T-cell (primary cell): Measurements from ENCODE around the gene ROMO1. TPM values are rescaled to one million over a fixed set of nuclear protein-coding genes. Genes with fewer than 3 reads are reported as not detected.

Experiments used
- ATAC-seq, 4 experiments: fragments of 200-7000 bp in 3 of 4; fragments of 150-1000 bp in 1 of 4; cut with Tn5 transposase; replicated peaks in 1 of 4; 1 replicate in 3 of 4; 2 replicates in 1 of 4; pipeline ENCODE4 v1.10.0; 2021; ENCODE audit warnings: moderate library complexity in 3 of 4, mild to moderate bottlenecking in 2 of 4, moderate number of reproducible peaks in 1 of 4
- CTCF ChIA-PET, 2 donors: fragments of 300-600 bp; sonication (Branson Sonifier 250); formaldehyde crosslinking; loops; one replicate each; lab custom pipeline; 2022; ENCODE audit warnings: antibody characterized with exemption in 2 of 2; lab: Charles Lee
- POLR2A ChIA-PET, 2 donors: fragments of 300-600 bp; sonication (Branson Sonifier 250); formaldehyde crosslinking; loops; one replicate each; lab custom pipeline; 2022; ENCODE audit warnings: antibody characterized with exemption in 2 of 2; lab: Charles Lee
- DNase-seq, 35 experiments: peaks; one replicate each; pipeline versions ENCODE4 v3.0.0 to v3.0.0-alpha.2; 2013 to 2023
- H3K27ac ChIP-seq: one replicate; pipeline ENCODE4 v1.5.1; 2013; ENCODE audit warnings: low read length
- H3K27me3 ChIP-seq, 2 experiments: replicated peaks in 1 of 2; 1 replicate in 1 of 2; 2 replicates in 1 of 2; pipeline versions ENCODE4 v1.6.1 to v1.7.0; 2013; ENCODE audit warnings: low read length in 1 of 2, mixed read lengths in 1 of 2; ENCODE audit not compliant: control insufficient read depth in 2 of 2, insufficient read depth in 2 of 2; ENCODE audit errors: extremely low read depth in 1 of 2
- H3K36me3 ChIP-seq, 2 donors: 1 replicate in 1 of 2; 2 replicates in 1 of 2; pipeline versions ENCODE4 v1.6.1 to v1.7.0; 2013; ENCODE audit warnings: low read length in 1 of 2; ENCODE audit not compliant: control insufficient read depth in 2 of 2, insufficient read depth in 1 of 2; ENCODE audit errors: extremely low read depth in 1 of 2
- H3K4me1 ChIP-seq, 2 experiments: 1 replicate in 1 of 2; 2 replicates in 1 of 2; pipeline versions ENCODE4 v1.6.1 to v1.7.0; 2013; ENCODE audit warnings: low read length in 2 of 2, mixed read lengths in 1 of 2; ENCODE audit not compliant: insufficient read depth in 2 of 2, control insufficient read depth in 1 of 2; ENCODE audit errors: extremely low read depth in 1 of 2
- H3K4me3 ChIP-seq, 2 donors: 1 replicate in 1 of 2; 2 replicates in 1 of 2; pipeline versions ENCODE4 v1.5.1 to v1.7.0; 2013; ENCODE audit warnings: mild to moderate bottlenecking in 2 of 2, low read length in 1 of 2, moderate library complexity in 1 of 2; ENCODE audit not compliant: control insufficient read depth in 1 of 2; ENCODE audit errors: extremely low read depth in 1 of 2
- H3K9me3 ChIP-seq: 2 replicates; pipeline ENCODE4 v1.7.0; 2013
- H3K27ac Mint-ChIP-seq, 2 donors: one replicate each; pipeline ENCODE4 v1.8.0; 2020 to 2021; ENCODE audit warnings: mild to moderate bottlenecking in 2 of 2, mixed read lengths in 2 of 2
- H3K27me3 Mint-ChIP-seq, 2 donors: one replicate each; pipeline ENCODE4 v1.8.0; 2021 to 2022; ENCODE audit warnings: mixed read lengths in 2 of 2
- H3K36me3 Mint-ChIP-seq: one replicate; pipeline ENCODE4 v1.8.0; 2021; ENCODE audit warnings: mixed read lengths
- H3K4me1 Mint-ChIP-seq, 3 donors: one replicate each; pipeline ENCODE4 v1.8.0; 2020 to 2022; ENCODE audit warnings: mixed read lengths in 3 of 3, mild to moderate bottlenecking in 1 of 3
- H3K4me3 Mint-ChIP-seq, 3 donors: one replicate each; pipeline ENCODE4 v1.8.0; 2020 to 2022; ENCODE audit warnings: mild to moderate bottlenecking in 3 of 3, mixed read lengths in 3 of 3, moderate library complexity in 3 of 3
- H3K9me3 Mint-ChIP-seq, 3 donors: one replicate each; pipeline ENCODE4 v1.8.0; 2020 to 2022; ENCODE audit warnings: mixed read lengths in 3 of 3
- WGBS: methylation state at CpG from one replicate; pipeline ENCODE4 v1.1.5; 2013; ENCODE audit warnings: missing lambda C conversion rate; ENCODE audit not compliant: insufficient coverage; 5-methylcytosine and 5-hydroxymethylcytosine counted together
- total RNA-seq, 35 experiments: library from RNA in 6 of 35; stranded (reverse) in 6 of 35; fragments of 120-200 nt in 1 of 35; gene quantifications; one replicate each; pipeline versions ENCODE4 v1.2.1 to v1.2.4 and lab custom pipeline; 2013 to 2026

Gene ROMO1
- 10 to 100 TPM; 38.4 to 79.7 (median 62.5) TPM for total RNA-seq
- total RNA-seq (2013), result 44.1 TPM
- total RNA-seq (lab: John Stamatoyannopoulos, UW), result 11.5 to 38.0 (median 19.3) reads per million in 29 experiments

DNA sequence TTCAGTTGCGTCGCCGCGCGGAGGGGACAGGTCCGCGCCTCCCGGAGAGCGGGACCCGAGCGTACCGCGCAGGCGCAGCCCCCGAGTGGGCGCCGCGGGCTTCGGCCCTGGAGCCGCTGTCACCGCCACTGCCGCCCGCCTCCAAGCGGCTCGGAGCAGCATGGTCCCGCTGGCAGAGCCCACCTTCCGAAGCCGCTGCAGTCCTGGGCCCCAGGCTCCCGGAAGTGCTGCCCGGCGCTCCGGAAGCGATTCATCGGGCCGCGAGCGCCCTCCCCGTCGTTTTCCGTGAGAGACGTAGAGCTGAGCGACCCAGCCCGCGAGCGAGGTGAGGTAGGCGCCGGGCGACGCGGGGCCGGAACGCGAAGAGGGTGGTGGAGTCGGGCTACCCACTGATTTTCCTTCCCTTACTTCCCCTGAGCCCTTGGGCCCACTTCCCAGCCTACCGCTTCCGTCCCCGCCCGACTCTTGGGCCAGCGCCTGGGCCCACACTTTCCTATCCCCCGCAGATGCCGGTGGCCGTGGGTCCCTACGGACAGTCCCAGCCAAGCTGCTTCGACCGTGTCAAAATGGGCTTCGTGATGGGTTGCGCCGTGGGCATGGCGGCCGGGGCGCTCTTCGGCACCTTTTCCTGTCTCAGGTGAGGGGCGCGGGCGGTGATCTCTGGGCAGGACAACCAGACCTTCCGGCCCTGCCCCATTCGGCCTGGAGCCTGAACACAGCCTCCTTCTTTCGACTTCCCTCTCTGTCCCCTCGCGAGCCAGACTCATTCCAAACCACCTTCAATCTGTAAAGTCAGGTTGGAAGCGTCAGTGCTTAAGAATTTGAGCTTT lies at the start of gene ROMO1, which contains the start of gene NFS1:
TSS of gene ROMO1 (plus strand) at position 279 of the 830 bp plus-strand sequence. CDS start at position 507, 228 bp downstream.
TSS of gene NFS1 (minus strand) at position 226 of the 830 bp plus-strand sequence. CDS start at position 162, 64 bp downstream.
- WGBS, result under 1% methylated on average over 77 of the region's 81 CpGs
- CTCF ChIA-PET, result interaction anchor here in 1 of 2 donors (0.6 to 2.4 kb wide), 3 partner anchors 43 to 98 kb away, joined by 3 to 13 read pairs (median 3); partner anchors contain the start of gene RBM39
- Mint-ChIP-seq H3K27ac (peak within 1 kb of the TSS; percentile 89 to 93), H3K9me3 (no peaks in the 10 kb centered on the region), H3K27me3 (no peaks in the 10 kb centered on the region), H3K4me1 (peaks cover 47 to 60% (median 57%) of the 10 kb centered on the region in 3 donors), H3K4me3 (peak within 1 kb of the TSS; percentile 87 to 100 (median 89)), H3K36me3 (peaks cover 37% of the 10 kb centered on the region)
- Histone ChIP-seq H3K9me3 (no peaks in the 10 kb centered on the region), H3K27ac (peak within 1 kb of the TSS; percentile 87), H3K36me3 (peaks cover 11 to 38% of the 10 kb centered on the region in 2 donors), H3K27me3 (no peaks in the 10 kb centered on the region), H3K4me3 (peak within 1 kb of the TSS; percentile 66 to 94), H3K4me1 (peaks cover 16 to 19% of the 10 kb centered on the region in 2 experiments)
- peak; percentile 59 to 93 (median 85) for DNase-seq
- POLR2A ChIA-PET, result interaction anchor here (0.5 to 2.0 kb wide), 8 partner anchors 10 to 958 kb away, joined by 4 to 10 read pairs (median 4); partner anchors contain the start of gene SPAG4 (in 1 of the 2)
- ATAC-seq, result peak; percentile 86 to 95 (median 92)

DNA sequence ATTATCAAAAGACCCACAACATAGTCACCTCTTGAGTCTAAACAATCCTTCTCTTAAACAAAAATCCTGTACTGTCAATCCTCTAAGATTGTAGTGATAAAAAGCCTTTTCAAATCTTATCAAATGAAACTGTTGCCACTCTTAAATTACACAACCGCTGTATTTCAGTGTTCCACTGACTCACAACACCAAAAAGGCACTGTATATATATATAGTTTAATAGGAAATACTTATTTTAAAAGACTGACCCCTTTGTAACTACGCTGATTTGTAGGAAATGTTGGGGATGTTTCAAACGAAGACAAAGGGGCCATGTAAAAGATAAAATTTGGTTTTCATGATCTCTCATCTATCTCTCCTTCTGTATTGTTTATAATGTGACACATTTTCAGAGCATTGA lies 48.6 kb upstream of the ROMO1 start:
- no peak overlapping the region for H3K27ac ChIP-seq
- no peak overlapping the region for H3K4me3 Mint-ChIP-seq
- H3K36me3 Mint-ChIP-seq, result peaks cover 19% of the 10 kb centered on the region
- no CpG with 5 or more reads among the region's 3 CpGs for WGBS
- DNase-seq (no peak), ATAC-seq (no peak)
- H3K27me3 ChIP-seq, result no peaks in the 10 kb centered on the region
- peaks cover 2 to 25% of the 10 kb centered on the region in 2 experiments for H3K4me1 ChIP-seq
- no peaks in the 10 kb centered on the region for H3K27me3 Mint-ChIP-seq
- peaks cover 41 to 57% (median 57%) of the 10 kb centered on the region in 3 donors for H3K4me1 Mint-ChIP-seq
- peaks cover 9 to 47% of the 10 kb centered on the region in 2 donors for H3K36me3 ChIP-seq
- H3K27ac Mint-ChIP-seq, result no peak overlapping the region
- CTCF ChIA-PET, result no interaction called here
- no peak overlapping the region for H3K4me3 ChIP-seq
- no peaks in the 10 kb centered on the region for H3K9me3 Mint-ChIP-seq
- H3K9me3 ChIP-seq, result no peaks in the 10 kb centered on the region
- POLR2A ChIA-PET, result no interaction called here

DNA sequence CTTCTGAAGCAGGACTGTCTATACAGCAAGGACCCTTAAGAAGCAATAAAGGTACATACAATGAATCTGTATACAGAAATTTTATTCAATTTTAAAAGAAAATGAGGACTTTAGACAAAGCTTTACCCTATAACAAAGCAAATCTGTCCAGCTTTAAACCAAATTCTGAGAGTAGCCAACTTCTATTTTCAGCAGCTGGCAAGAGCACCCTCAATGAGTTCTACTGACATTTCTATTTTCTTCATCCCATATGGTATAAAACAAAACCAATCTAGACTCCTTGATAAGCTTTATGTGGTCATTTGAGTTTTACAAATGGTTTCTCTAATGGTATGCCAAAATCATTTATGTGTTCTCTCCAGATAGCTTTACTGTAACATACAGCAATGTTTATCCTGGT lies 47.2 kb upstream of the ROMO1 start:
- H3K9me3 Mint-ChIP-seq, result no peaks in the 10 kb centered on the region
- Histone ChIP-seq H3K36me3 (peaks cover 9 to 53% of the 10 kb centered on the region in 2 donors), H3K27ac (no peak overlapping the region), H3K9me3 (no peaks in the 10 kb centered on the region), H3K27me3 (no peaks in the 10 kb centered on the region), H3K4me3 (no peak overlapping the region), H3K4me1 (peaks cover 2 to 22% of the 10 kb centered on the region in 2 experiments)
- no peak overlapping the region for H3K4me3 Mint-ChIP-seq
- H3K27me3 Mint-ChIP-seq, result no peaks in the 10 kb centered on the region
- H3K27ac Mint-ChIP-seq, result no peak overlapping the region
- H3K36me3 Mint-ChIP-seq, result peaks cover 19% of the 10 kb centered on the region
- ATAC-seq (no peak), DNase-seq (no peak)
- CTCF ChIA-PET, result interaction anchor here in 1 of 2 donors (0.7 to 1.0 kb wide), 3 partner anchors 17 to 33 kb away, joined by 3 to 4 read pairs (median 4); no protein-coding TSS in a partner anchor
- POLR2A ChIA-PET, result interaction anchor here in 1 of 2 donors (0.5 to 0.9 kb wide), 2 partner anchors 8 to 45 kb away, joined by 4 to 5 read pairs; no protein-coding TSS in a partner anchor
- H3K4me1 Mint-ChIP-seq, result peaks cover 40 to 59% (median 54%) of the 10 kb centered on the region in 3 donors

DNA sequence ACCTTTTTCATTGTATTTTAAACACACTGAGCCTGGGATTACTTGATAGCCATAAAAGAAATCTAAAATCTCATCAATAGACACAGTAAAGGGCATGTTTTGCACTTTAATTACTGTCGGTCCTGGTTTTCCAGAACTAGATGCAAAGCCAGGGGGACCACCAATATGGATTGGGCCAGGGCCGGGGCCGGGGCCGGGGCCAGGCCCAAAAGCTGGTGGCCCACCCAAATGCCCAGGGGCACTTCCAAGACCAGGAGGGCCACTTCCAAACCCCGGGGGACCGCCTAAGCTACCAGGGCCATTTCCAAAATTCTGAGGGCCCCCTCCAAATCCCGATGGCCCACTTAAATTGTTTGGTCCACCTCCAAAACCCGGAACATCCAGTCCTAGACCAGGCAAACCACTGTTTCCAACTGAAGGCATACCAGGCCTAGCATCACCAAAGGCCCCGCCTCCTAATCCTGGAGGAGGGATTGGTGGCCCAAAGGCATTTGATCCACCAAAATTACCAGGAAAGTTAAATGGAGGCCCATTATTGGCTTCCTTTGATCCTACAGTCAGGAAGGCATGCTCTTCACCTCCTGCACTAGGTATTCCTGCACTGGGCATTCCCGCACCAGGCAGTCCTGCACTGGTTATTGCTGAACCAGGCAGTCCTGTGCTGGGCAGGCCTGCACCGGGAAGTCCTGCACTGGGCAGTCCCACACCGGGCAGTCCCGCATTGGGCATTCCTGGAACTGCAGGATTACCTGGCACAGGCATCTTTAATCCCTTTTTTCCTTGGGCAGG lies 46.4 kb upstream of the ROMO1 start:
- no peak overlapping the region for H3K27ac ChIP-seq
- H3K9me3 Mint-ChIP-seq, result no peaks in the 10 kb centered on the region
- WGBS, result 97% methylated on average over 8 of the region's 13 CpGs
- POLR2A ChIA-PET, result interaction anchor here in 1 of 2 donors (0.9 kb wide), 1 partner anchor 8 kb away, joined by 4 read pairs; no protein-coding TSS in a partner anchor
- CTCF ChIA-PET, result no interaction called here
- H3K4me1 Mint-ChIP-seq, result peaks cover 47 to 61% (median 57%) of the 10 kb centered on the region in 3 donors
- DNase-seq (no peak), ATAC-seq (no peak)
- H3K27ac Mint-ChIP-seq, result no peak overlapping the region
- H3K27me3 Mint-ChIP-seq, result no peaks in the 10 kb centered on the region
- no peak overlapping the region for H3K4me3 ChIP-seq
- no peak overlapping the region for H3K4me3 Mint-ChIP-seq
- H3K4me1 ChIP-seq, result peaks cover 9 to 28% of the 10 kb centered on the region in 2 experiments
- H3K36me3 Mint-ChIP-seq, result peaks cover 23% of the 10 kb centered on the region
- H3K9me3 ChIP-seq, result no peaks in the 10 kb centered on the region
- peaks cover 9 to 53% of the 10 kb centered on the region in 2 donors for H3K36me3 ChIP-seq
- H3K27me3 ChIP-seq, result no peaks in the 10 kb centered on the region

- no peak for DNase-seq
- POLR2A ChIA-PET, result interaction anchor here in 1 of 2 donors (0.6 kb wide), 1 partner anchor 25 kb away, joined by 5 read pairs; no protein-coding TSS in a partner anchor
- Histone ChIP-seq H3K4me3 (no peak overlapping the region), H3K4me1 (peaks cover 9 to 31% of the 10 kb centered on the region in 2 experiments), H3K36me3 (peaks cover 9 to 53% of the 10 kb centered on the region in 2 donors), H3K27ac (no peak overlapping the region), H3K9me3 (no peaks in the 10 kb centered on the region), H3K27me3 (no peaks in the 10 kb centered on the region)
- Mint-ChIP-seq H3K27me3 (no peaks in the 10 kb centered on the region), H3K36me3 (peaks cover 21% of the 10 kb centered on the region), H3K4me3 (no peak overlapping the region), H3K9me3 (no peaks in the 10 kb centered on the region), H3K27ac (no peak overlapping the region), H3K4me1 (peaks cover 45 to 60% (median 56%) of the 10 kb centered on the region in 3 donors)
- ATAC-seq, result no peak
- CTCF ChIA-PET, result no interaction called here
- 100% methylated on average over 3 of the region's 3 CpGs for WGBS
Observed at GRCh38 chr20:35653430-35653734, 45.8 kb upstream of the ROMO1 start.
